Suprapubic skin (tissue), 4 donors: Measurements from ENCODE around the gene TLE4. TPM values are rescaled to one million over a fixed set of nuclear protein-coding genes. Genes with fewer than 3 reads are reported as not detected.

Source experiments
- DNase-seq, 2 donors: peaks; one replicate each; pipeline ENCODE4 v3.0.0-alpha.2; 2019; ENCODE audit warnings: low spot score in 2 of 2
- H3K27ac ChIP-seq: fragments of 200-600 bp; sonication (generic); one replicate; pipeline ENCODE4 v1.5.1; 2019
- H3K27me3 ChIP-seq: fragments of 200-600 bp; sonication (generic); one replicate; pipeline ENCODE4 v1.5.1; 2019
- H3K36me3 ChIP-seq: fragments of 200-600 bp; sonication (generic); one replicate; pipeline ENCODE4 v1.5.1; 2019
- H3K4me1 ChIP-seq: fragments of 200-600 bp; sonication (generic); one replicate; pipeline ENCODE4 v1.5.1; 2019
- H3K4me3 ChIP-seq: fragments of 200-600 bp; sonication (generic); one replicate; pipeline ENCODE4 v1.5.1; 2019; ENCODE audit warnings: mild to moderate bottlenecking
- H3K9me3 ChIP-seq: fragments of 200-600 bp; sonication (generic); one replicate; pipeline ENCODE4 v1.5.1; 2019
- EP300 ChIP-seq: sonication (generic); formaldehyde crosslinking; IDR thresholded peaks from one replicate; pipeline ENCODE4 v1.6.1; 2017; ENCODE audit warnings: antibody characterized with exemption
- POLR2A ChIP-seq, 2 donors: fragments of 450-650 bp; IDR thresholded peaks; one replicate each; pipeline ENCODE4 v1.6.1; 2017; ENCODE audit warnings: antibody characterized with exemption in 2 of 2, mild to moderate bottlenecking in 2 of 2, moderate library complexity in 2 of 2
- POLR2AphosphoS5 ChIP-seq, 3 donors: sonication (generic); formaldehyde crosslinking; IDR thresholded peaks; one replicate each; pipeline ENCODE4 v1.6.1; 2017; ENCODE audit warnings: antibody characterized with exemption in 3 of 3
- WGBS: methylation state at CpG from one replicate; pipeline ENCODE4 v1.1.5; 2018; 5-methylcytosine and 5-hydroxymethylcytosine counted together
- total RNA-seq, 4 donors: library from RNA; depleted of rRNA; stranded (reverse); fragments of >200 nt; gene quantifications; one replicate each; pipeline ENCODE4 v1.1.0, GENCODE V29; 2016
- TF ChIP-seq, protein P1 (sequence below), 2 donors: fragments of 200-600 bp in 1 of 2; fragments of 450-650 bp in 1 of 2; sonication (generic) in 1 of 2; IDR thresholded peaks; one replicate each; pipeline ENCODE4 v1.5.1; 2016 to 2019; ENCODE audit warnings: antibody characterized with exemption in 2 of 2, mild to moderate bottlenecking in 1 of 2, moderate library complexity in 1 of 2

TLE4 gene
- total RNA-seq, 4 donors from 2014 or later: 44.3 to 109 (median 67.0) TPM

DNA sequence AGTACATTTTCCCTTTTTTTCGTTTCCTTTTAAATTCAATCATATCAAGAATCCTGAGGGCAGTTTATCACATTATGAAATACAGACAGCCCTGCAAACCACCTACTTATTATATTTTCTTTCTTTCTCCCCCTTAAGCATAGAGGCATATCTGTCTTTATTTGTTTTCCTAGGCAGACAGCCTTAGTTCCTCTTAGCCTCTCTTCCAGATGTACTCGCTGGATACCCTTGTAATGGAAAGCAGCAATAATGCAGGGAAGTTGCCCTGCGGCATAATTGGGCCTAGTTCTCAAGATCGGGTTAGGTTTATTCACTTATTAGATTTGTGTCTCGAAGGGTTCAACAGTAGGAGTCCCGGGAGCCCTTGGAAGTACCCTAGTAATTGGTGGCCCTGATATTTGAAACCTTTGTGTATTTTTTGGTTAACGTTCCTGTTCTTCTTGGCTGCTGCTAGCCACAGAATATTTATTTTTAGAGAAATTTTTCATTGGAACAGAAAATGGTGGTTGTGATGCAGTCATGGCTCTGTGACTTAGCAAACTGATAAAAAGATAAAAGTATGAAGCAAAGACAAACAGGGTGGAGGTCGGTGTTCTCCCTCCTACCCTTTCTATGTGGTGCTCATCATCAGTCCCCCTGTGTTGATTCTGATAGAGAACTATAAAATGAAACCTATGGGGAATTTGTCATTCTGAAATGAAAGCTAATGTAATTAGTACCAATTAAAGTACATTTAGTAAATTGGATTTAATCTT, 6.4 kb downstream of the TLE4 start:
- Histone ChIP-seq H3K27me3 (no peaks in the 10 kb centered on the region), H3K9me3 (no peaks in the 10 kb centered on the region), H3K36me3 (peaks cover 2% of the 10 kb centered on the region), H3K27ac (no peak overlapping the region), H3K4me1 (peaks cover 53% of the 10 kb centered on the region), H3K4me3 (no peak overlapping the region)
- WGBS: 75% methylated on average over 8 of the region's 8 CpGs
- no peak for DNase-seq
- TF ChIP-seq, protein P1, sequence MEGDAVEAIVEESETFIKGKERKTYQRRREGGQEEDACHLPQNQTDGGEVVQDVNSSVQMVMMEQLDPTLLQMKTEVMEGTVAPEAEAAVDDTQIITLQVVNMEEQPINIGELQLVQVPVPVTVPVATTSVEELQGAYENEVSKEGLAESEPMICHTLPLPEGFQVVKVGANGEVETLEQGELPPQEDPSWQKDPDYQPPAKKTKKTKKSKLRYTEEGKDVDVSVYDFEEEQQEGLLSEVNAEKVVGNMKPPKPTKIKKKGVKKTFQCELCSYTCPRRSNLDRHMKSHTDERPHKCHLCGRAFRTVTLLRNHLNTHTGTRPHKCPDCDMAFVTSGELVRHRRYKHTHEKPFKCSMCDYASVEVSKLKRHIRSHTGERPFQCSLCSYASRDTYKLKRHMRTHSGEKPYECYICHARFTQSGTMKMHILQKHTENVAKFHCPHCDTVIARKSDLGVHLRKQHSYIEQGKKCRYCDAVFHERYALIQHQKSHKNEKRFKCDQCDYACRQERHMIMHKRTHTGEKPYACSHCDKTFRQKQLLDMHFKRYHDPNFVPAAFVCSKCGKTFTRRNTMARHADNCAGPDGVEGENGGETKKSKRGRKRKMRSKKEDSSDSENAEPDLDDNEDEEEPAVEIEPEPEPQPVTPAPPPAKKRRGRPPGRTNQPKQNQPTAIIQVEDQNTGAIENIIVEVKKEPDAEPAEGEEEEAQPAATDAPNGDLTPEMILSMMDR (IDR thresholded peaks at IDR 0.05): no peak
- TF ChIP-seq POLR2A (IDR thresholded peaks at IDR 0.05): no peak
- no peak for TF ChIP-seq EP300
- no peak for TF ChIP-seq POLR2AphosphoS5 (IDR thresholded peaks at IDR 0.05)

DNA sequence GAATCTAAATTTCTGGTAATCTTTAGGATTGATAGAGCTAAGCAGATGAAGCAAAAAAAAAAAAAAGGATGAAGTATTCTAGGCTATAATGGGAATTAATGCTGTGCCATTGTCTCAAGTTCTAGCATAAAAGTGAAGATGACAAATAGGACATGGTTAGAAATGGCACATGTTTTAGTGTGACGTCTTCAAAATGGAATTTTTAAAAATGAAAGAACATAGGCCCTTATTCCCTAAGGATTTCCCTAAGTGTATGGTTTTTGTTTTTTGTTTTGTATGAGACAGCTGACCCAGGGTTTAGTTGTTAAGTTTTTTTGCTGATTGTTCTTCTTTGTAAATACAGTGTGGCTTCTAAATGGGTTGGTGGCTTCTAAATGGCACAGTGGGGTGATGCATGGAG, 7.1 kb downstream of the TLE4 start:
- 70% methylated on average over 1 of the region's 1 CpG for WGBS

DNA sequence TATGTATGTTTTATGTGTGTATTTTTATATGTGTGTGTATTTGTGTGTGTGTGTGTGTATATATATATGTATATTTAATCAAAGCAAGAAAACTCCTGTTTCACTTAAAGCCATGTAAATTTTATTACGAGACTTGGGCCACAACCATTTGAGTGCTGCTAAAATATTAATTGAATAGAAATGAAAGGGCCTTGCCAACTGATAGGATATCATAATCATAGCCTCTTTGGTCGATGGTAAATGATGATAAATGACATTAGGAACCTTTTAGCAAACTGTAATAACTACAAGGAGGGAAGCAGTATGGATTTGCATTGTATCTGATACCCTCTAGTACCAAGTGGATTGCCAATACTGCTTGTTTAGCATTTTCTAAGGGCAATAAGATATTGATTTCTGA, 7.9 kb downstream of the TLE4 start:
- TF ChIP-seq, protein P1 (IDR thresholded peaks at IDR 0.05): no peak
- TF ChIP-seq EP300 (no peak), POLR2AphosphoS5 (IDR thresholded peaks at IDR 0.05) (no peak), POLR2A (IDR thresholded peaks at IDR 0.05) (no peak)
- WGBS: 88% methylated on average over 2 of the region's 2 CpGs
- no peak for DNase-seq
- Histone ChIP-seq H3K27me3 (no peaks in the 10 kb centered on the region), H3K9me3 (no peaks in the 10 kb centered on the region), H3K4me1 (peaks cover 43% of the 10 kb centered on the region), H3K36me3 (peaks cover 5% of the 10 kb centered on the region), H3K27ac (no peak overlapping the region), H3K4me3 (no peak overlapping the region)

More for the DNA sequence above, 7.1 kb downstream of the TLE4 start:
- H3K27me3 ChIP-seq: no peaks in the 10 kb centered on the region
- no peak overlapping the region for H3K27ac ChIP-seq
- TF ChIP-seq, protein P1 (IDR thresholded peaks at IDR 0.05): no peak
- no peak for TF ChIP-seq EP300
- no peak overlapping the region for H3K4me3 ChIP-seq
- DNase-seq: no peak
- no peaks in the 10 kb centered on the region for H3K9me3 ChIP-seq
- peaks cover 5% of the 10 kb centered on the region for H3K36me3 ChIP-seq
- peaks cover 50% of the 10 kb centered on the region for H3K4me1 ChIP-seq

DNA sequence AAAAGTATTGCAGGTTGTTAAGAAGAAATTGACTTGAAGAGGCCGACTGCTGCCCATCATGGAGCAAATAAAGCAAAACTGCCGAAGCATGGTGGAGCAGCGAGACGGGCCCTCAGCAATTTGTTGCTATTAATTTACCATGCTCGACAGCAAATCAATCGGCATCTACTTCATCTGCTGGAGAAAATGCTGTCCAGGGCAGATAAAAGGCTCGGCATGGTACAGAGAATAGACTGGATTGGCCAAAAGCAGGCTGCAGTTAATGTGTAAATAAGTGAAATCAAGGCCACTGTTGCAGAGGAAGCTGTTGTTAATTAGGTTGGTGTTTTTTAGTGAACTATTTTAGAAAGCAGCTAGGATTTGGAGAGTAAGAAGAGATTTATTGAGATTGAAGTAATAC, 8.3 kb downstream of the TLE4 start:
- Histone ChIP-seq H3K27me3 (no peaks in the 10 kb centered on the region), H3K27ac (no peak overlapping the region), H3K4me1 (peaks cover 39% of the 10 kb centered on the region), H3K9me3 (no peaks in the 10 kb centered on the region), H3K4me3 (no peak overlapping the region), H3K36me3 (peaks cover 5% of the 10 kb centered on the region)
- DNase-seq: no peak
- WGBS: 88% methylated on average over 7 of the region's 7 CpGs
- no peak for TF ChIP-seq POLR2AphosphoS5 (IDR thresholded peaks at IDR 0.05)

DNA sequence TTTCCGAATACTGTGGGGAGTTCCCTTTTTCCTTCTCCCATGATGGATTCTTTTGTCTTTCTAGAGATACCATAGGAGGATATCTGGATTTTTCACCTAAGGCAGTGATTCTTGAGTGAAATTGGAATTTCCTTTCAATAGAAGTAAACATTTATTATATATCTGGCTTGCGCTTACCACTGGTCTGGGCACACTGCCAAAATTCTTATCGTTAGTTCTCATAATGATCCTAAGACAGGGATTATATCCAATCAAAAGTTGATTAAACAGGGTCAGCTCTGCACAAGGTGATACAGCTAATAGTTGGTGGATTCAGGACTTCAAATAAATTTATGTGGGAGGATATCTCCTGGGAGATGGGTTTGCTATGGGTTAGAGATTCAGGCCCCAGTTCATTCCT, 9.6 kb downstream of the TLE4 start:
- Histone ChIP-seq H3K27ac (no peak overlapping the region), H3K36me3 (peaks cover 5% of the 10 kb centered on the region), H3K27me3 (no peaks in the 10 kb centered on the region), H3K9me3 (no peaks in the 10 kb centered on the region), H3K4me3 (no peak overlapping the region), H3K4me1 (peaks cover 33% of the 10 kb centered on the region)
- no peak for DNase-seq
- WGBS: 48% methylated on average over 3 of the region's 3 CpGs
- no peak for TF ChIP-seq POLR2AphosphoS5 (IDR thresholded peaks at IDR 0.05)
- TF ChIP-seq, protein P1 (IDR thresholded peaks at IDR 0.05): no peak
- TF ChIP-seq POLR2A (IDR thresholded peaks at IDR 0.05): no peak
- no peak for TF ChIP-seq EP300
